GM23338 (cell line): Measurements from ENCODE around the gene GJA3. TPM values are rescaled to one million over a fixed set of nuclear protein-coding genes. Genes with fewer than 3 reads are reported as not detected.

Experiments
- ATAC-seq: fragments of 200-7000 bp; cut with Tn5 transposase; 3 replicates; pipeline ENCODE4 v1.9.1; 2020
- DNase-seq: peaks from one replicate; pipeline ENCODE4 v3.0.0-alpha.2; 2015; ENCODE audit warnings: low spot score
- H2AFZ ChIP-seq: fragments of 200-600 bp; sonication (generic); 2 replicates; pipeline ENCODE4 v1.8.0; 2016; ENCODE audit warnings: antibody characterized with exemption, mild to moderate bottlenecking, moderate library complexity
- H3F3A ChIP-seq: fragments of 200-600 bp; sonication (generic); replicated peaks from 2 replicates; pipeline ENCODE4 v1.8.0; 2017; ENCODE audit warnings: antibody characterized with exemption, mixed run types, low read depth
- H3K27ac ChIP-seq: fragments of 200-600 bp; sonication (generic); 2 replicates; pipeline ENCODE4 v1.6.1; 2016; ENCODE audit warnings: low read depth
- H3K27me3 ChIP-seq: fragments of 200-600 bp; sonication (generic); 2 replicates; pipeline ENCODE4 v1.8.0; 2016; ENCODE audit warnings: mild to moderate bottlenecking, mixed run types, moderate library complexity; ENCODE audit not compliant: insufficient read depth
- H3K36me3 ChIP-seq: fragments of 200-600 bp; sonication (generic); 2 replicates; pipeline ENCODE4 v1.8.0; 2016; ENCODE audit warnings: mild to moderate bottlenecking; ENCODE audit not compliant: insufficient read depth
- H3K4me1 ChIP-seq: fragments of 200-600 bp; sonication (generic); 2 replicates; pipeline ENCODE4 v1.8.0; 2016; ENCODE audit warnings: mild to moderate bottlenecking, moderate library complexity; ENCODE audit not compliant: insufficient read depth
- H3K4me2 ChIP-seq: fragments of 200-600 bp; sonication (generic); 2 replicates; pipeline ENCODE4 v1.7.1; 2017; ENCODE audit warnings: mixed run types
- H3K4me3 ChIP-seq: fragments of 200-600 bp; sonication (generic); 2 replicates; pipeline ENCODE4 v1.6.1; 2016; ENCODE audit warnings: mixed run types
- H3K79me2 ChIP-seq: fragments of 200-600 bp; sonication (generic); replicated peaks from 2 replicates; pipeline ENCODE4 v1.8.0; 2017; ENCODE audit warnings: mild to moderate bottlenecking; ENCODE audit not compliant: insufficient read depth
- H3K9me2 ChIP-seq: fragments of 200-600 bp; sonication (generic); 2 replicates; pipeline ENCODE4 v1.8.0; 2017; ENCODE audit not compliant: insufficient read depth
- H4K20me1 ChIP-seq: fragments of 200-600 bp; sonication (generic); replicated peaks from 2 replicates; pipeline ENCODE4 v1.8.0; 2017; ENCODE audit warnings: mild to moderate bottlenecking; ENCODE audit not compliant: insufficient read depth
- H3K27ac Mint-ChIP-seq: 2 replicates; pipeline ENCODE4 v1.8.0; 2020; ENCODE audit warnings: inconsistent platforms, mild to moderate bottlenecking, moderate library complexity, mixed read lengths
- H3K27me3 Mint-ChIP-seq: 3 replicates; pipeline ENCODE4 v1.8.0; 2022; ENCODE audit warnings: low read depth, mild to moderate bottlenecking, moderate library complexity, mixed read lengths, inconsistent platforms; ENCODE audit not compliant: insufficient read depth, poor library complexity
- H3K36me3 Mint-ChIP-seq: 3 replicates; pipeline ENCODE4 v1.8.0; 2021; ENCODE audit warnings: low read depth, mild to moderate bottlenecking, inconsistent platforms, moderate library complexity, mixed read lengths
- H3K4me1 Mint-ChIP-seq: 3 replicates; pipeline ENCODE4 v1.8.0; 2020; ENCODE audit warnings: mild to moderate bottlenecking, inconsistent platforms, mixed read lengths
- H3K4me3 Mint-ChIP-seq: 3 replicates; pipeline ENCODE4 v1.8.0; 2021; ENCODE audit warnings: moderate library complexity, mild to moderate bottlenecking, inconsistent platforms, mixed read lengths
- H3K9me3 Mint-ChIP-seq: 3 replicates; pipeline ENCODE4 v1.8.0; 2020; ENCODE audit warnings: moderate library complexity, mild to moderate bottlenecking, inconsistent platforms, mixed read lengths
- CREB1 ChIP-seq: fragments of 250-450 bp; sonication (Bioruptor Pico); IDR thresholded peaks from 2 replicates; pipeline ENCODE4 v1.5.0; 2020; ENCODE audit warnings: low read depth, mild to moderate bottlenecking, moderate library complexity
- EZH2phosphoT487 ChIP-seq: fragments of 200-600 bp; sonication (generic); IDR thresholded peaks from one replicate; pipeline ENCODE4 v1.8.1; 2018; ENCODE audit warnings: antibody characterized with exemption; ENCODE audit not compliant: unreplicated experiment
- JUNB ChIP-seq: IDR thresholded peaks from one replicate; pipeline ENCODE4 v1.6.1; 2016; ENCODE audit warnings: antibody characterized with exemption; ENCODE audit not compliant: unreplicated experiment
- NANOG ChIP-seq: IDR thresholded peaks from 2 replicates; pipeline ENCODE4 v1.6.1; 2016; ENCODE audit warnings: antibody characterized with exemption, borderline replicate concordance
- POLR2AphosphoS5 ChIP-seq: IDR thresholded peaks from 2 replicates; pipeline ENCODE4 v1.6.1; 2016; ENCODE audit warnings: antibody characterized with exemption, low read depth
- REST ChIP-seq: IDR thresholded peaks from one replicate; pipeline ENCODE4 v1.6.1; 2018; ENCODE audit warnings: antibody characterized with exemption; ENCODE audit not compliant: unreplicated experiment
- polyA plus RNA-seq: library from polyadenylated mRNA; unstranded; fragments of >200 nt; fragmentation: Nextera tagmentation; extraction: Ambion mirVana; gene quantifications from 2 replicates; pipeline ENCODE4 v1.2.1, GENCODE V29; 2016
- total RNA-seq: library from RNA; depleted of rRNA; stranded (reverse); fragments of >200 nt; shearing (Covaris generic); gene quantifications from 2 replicates; pipeline ENCODE4 v1.2.3, GENCODE V29; 2014

GJA3 gene
- total and polyA plus RNA-seq, 2 experiments from 2014 or later, result 0.17 to 0.23 TPM

GRCh38 chr13:20114066-20114610 is 46.7 kb downstream of the GJA3 start (continued):
- TF ChIP-seq POLR2AphosphoS5 (no peak), REST (no peak), EZH2phosphoT487 (no peak)

- TF ChIP-seq CREB1 (no peak), JUNB (no peak), NANOG (no peak), REST (no peak), POLR2AphosphoS5 (no peak)
- Mint-ChIP-seq H3K4me3 (no peak overlapping the region), H3K27me3 (peaks cover 9% of the 10 kb centered on the region), H3K27ac (no peak overlapping the region), H3K9me3 (no peaks in the 10 kb centered on the region), H3K4me1 (peaks cover 16% of the 10 kb centered on the region), H3K36me3 (no peaks in the 10 kb centered on the region; the same call in 2 of the 3 replicates)
- H3F3A ChIP-seq, result no peaks in the 10 kb centered on the region
- no peak overlapping the region for H2AFZ ChIP-seq
- no peak overlapping the region for H3K4me2 ChIP-seq
- H4K20me1 ChIP-seq, result no peaks in the 10 kb centered on the region
- no peak for ATAC-seq
- H3K4me1 ChIP-seq, result peaks cover 16% of the 10 kb centered on the region
- H3K36me3 ChIP-seq, result no peaks in the 10 kb centered on the region
- H3K79me2 ChIP-seq, result no peaks in the 10 kb centered on the region
- no peak overlapping the region for H3K27ac ChIP-seq
- H3K9me2 ChIP-seq, result no peaks in the 10 kb centered on the region
- no peaks in the 10 kb centered on the region for H3K27me3 ChIP-seq
- DNase-seq, result no peak
- H3K4me3 ChIP-seq, result no peak overlapping the region
Measured at GRCh38 chr13:20109037-20109436, 51.8 kb downstream of the GJA3 start.
